H1 (cell line): ENCODE measurements around the gene HCK. TPM values are rescaled to one million over a fixed set of nuclear protein-coding genes. Genes with fewer than 3 reads are reported as not detected.

Experiments used
- CTCF ChIA-PET: fragments of 300-600 bp; sonication (Branson Sonifier 250); formaldehyde crosslinking; loops from one replicate; lab custom pipeline; 2021; ENCODE audit not compliant: partially characterized antibody; lab: Charles Lee
- POLR2A ChIA-PET: fragments of 300-600 bp; sonication (Branson Sonifier 250); formaldehyde crosslinking; loops from one replicate; lab custom pipeline; 2021; ENCODE audit warnings: inconsistent platforms; ENCODE audit not compliant: partially characterized antibody; lab: Charles Lee
- DNase-seq, 2 experiments: peaks; one replicate each; pipeline versions ENCODE4 v3.0.0 to v3.0.0-alpha.2; 2010 to 2022; ENCODE audit warnings: low spot score in 2 of 2, low read depth in 1 of 2, mixed read lengths in 1 of 2
- FAIRE-seq: peaks from 2 replicates; lab custom pipeline; 2011; peaks lifted over from hg19 to GRCh38; lab: Jason Lieb, UNC
- H2AFZ ChIP-seq: 2 replicates; pipeline ENCODE4 v1.8.1; 2012; ENCODE audit warnings: low read length, inconsistent platforms
- H2AK5ac ChIP-seq: 2 replicates; pipeline ENCODE4 v1.6.1; 2013; ENCODE audit warnings: low read depth, low read length
- H2BK120ac ChIP-seq: replicated peaks from 2 replicates; pipeline ENCODE3; 2013; ENCODE audit warnings: low read depth, low read length, inconsistent platforms
- H2BK12ac ChIP-seq: 2 replicates; pipeline ENCODE4 v1.6.1; 2013; ENCODE audit warnings: low read depth, low read length
- H2BK15ac ChIP-seq: 2 replicates; pipeline ENCODE4 v1.6.1; 2013; ENCODE audit warnings: low read length
- H2BK20ac ChIP-seq: 2 replicates; pipeline ENCODE4 v1.6.1; 2013; ENCODE audit warnings: low read length
- H2BK5ac ChIP-seq: 2 replicates; pipeline ENCODE4 v1.6.1; 2013; ENCODE audit warnings: low read depth, low read length
- H3K14ac ChIP-seq: 2 replicates; pipeline ENCODE4 v1.6.1; 2013; ENCODE audit warnings: inconsistent platforms; ENCODE audit not compliant: insufficient read length
- H3K18ac ChIP-seq: 2 replicates; pipeline ENCODE4 v1.6.1; 2013; ENCODE audit warnings: low read length; ENCODE audit errors: extremely low read depth
- H3K23ac ChIP-seq: 2 replicates; pipeline ENCODE4 v1.6.1; 2013; ENCODE audit warnings: inconsistent platforms; ENCODE audit not compliant: insufficient read length
- H3K23me2 ChIP-seq: 2 replicates; pipeline ENCODE4 v1.6.1; 2013; ENCODE audit warnings: low read depth, low read length
- H3K27ac ChIP-seq: 2 replicates; pipeline ENCODE4 v1.6.1; 2011; ENCODE audit warnings: low read depth, low read length, inconsistent platforms
- H3K27me3 ChIP-seq, 4 experiments: replicated peaks in 1 of 4; 1 replicate in 1 of 4; 2 replicates in 3 of 4; pipeline versions ENCODE4 v1.6.1 to v1.8.1; 2011 to 2013; ENCODE audit warnings: low read length in 3 of 4, mild to moderate bottlenecking in 3 of 4, inconsistent platforms in 2 of 4, mixed read lengths in 2 of 4, moderate library complexity in 1 of 4; ENCODE audit not compliant: control insufficient read depth in 3 of 4, insufficient read depth in 3 of 4; ENCODE audit errors: extremely low read depth in 1 of 4
- H3K36me3 ChIP-seq, 4 experiments: 2 replicates each; pipeline versions ENCODE4 v1.6.1 to v1.8.1; 2011 to 2013; ENCODE audit warnings: mild to moderate bottlenecking in 4 of 4, low read length in 3 of 4, moderate library complexity in 2 of 4, control low read depth in 1 of 4, inconsistent platforms in 1 of 4; ENCODE audit not compliant: insufficient read depth in 4 of 4, control insufficient read depth in 2 of 4
- H3K4ac ChIP-seq: replicated peaks from 2 replicates; pipeline ENCODE3; 2013; ENCODE audit warnings: low read length, low read depth, mixed read lengths, inconsistent platforms; ENCODE audit not compliant: insufficient read length
- H3K4me1 ChIP-seq, 4 experiments: replicated peaks in 1 of 4; 1 replicate in 1 of 4; 2 replicates in 3 of 4; pipeline versions ENCODE4 v1.6.1 to v1.8.1; 2011 to 2013; ENCODE audit warnings: low read length in 3 of 4, inconsistent platforms in 2 of 4, mixed read lengths in 1 of 4; ENCODE audit not compliant: insufficient read depth in 4 of 4, control insufficient read depth in 3 of 4
- H3K4me2 ChIP-seq, 2 experiments: 2 replicates each; pipeline versions ENCODE4 v1.6.1 to v1.8.1; 2011 to 2013; ENCODE audit warnings: low read depth in 2 of 2, low read length in 2 of 2, control low read depth in 1 of 2, inconsistent platforms in 1 of 2, mild to moderate bottlenecking in 1 of 2; ENCODE audit not compliant: insufficient read depth in 1 of 2
- H3K4me3 ChIP-seq, 4 experiments: fragments of 200-600, 300-600 bp in 1 of 4; sonication (generic), shearing (Covaris generic), sonication (Bioruptor Twin) in 1 of 4; 2 replicates each; pipeline versions ENCODE4 v1.5.1 to v1.8.1; 2011 to 2016; ENCODE audit warnings: low read length in 4 of 4, low read depth in 3 of 4, control low read depth in 2 of 4, inconsistent platforms in 2 of 4, mild to moderate bottlenecking in 2 of 4, mixed read lengths in 1 of 4, moderate library complexity in 1 of 4; ENCODE audit not compliant: insufficient read depth in 2 of 4; ENCODE audit errors: extremely low read depth in 1 of 4
- H3K56ac ChIP-seq: replicated peaks from 2 replicates; pipeline ENCODE3; 2013; ENCODE audit warnings: low read depth, mild to moderate bottlenecking, mixed read lengths, low read length, inconsistent platforms; ENCODE audit not compliant: insufficient read length
- H3K79me1 ChIP-seq: 2 replicates; pipeline ENCODE4 v1.6.1; 2013; ENCODE audit warnings: low read depth, low read length, control low read depth
- H3K79me2 ChIP-seq, 2 experiments: 2 replicates each; pipeline versions ENCODE4 v1.6.1 to v1.8.1; 2012 to 2013; ENCODE audit warnings: low read length in 2 of 2, mild to moderate bottlenecking in 2 of 2, inconsistent platforms in 1 of 2; ENCODE audit not compliant: insufficient read depth in 2 of 2, control insufficient read depth in 1 of 2
- H3K9ac ChIP-seq, 4 experiments: replicated peaks in 1 of 4; 1 replicate in 1 of 4; 2 replicates in 3 of 4; pipeline versions ENCODE4 v1.6.1 to v1.8.1; 2011 to 2013; ENCODE audit warnings: low read depth in 3 of 4, low read length in 3 of 4, control low read depth in 2 of 4, mild to moderate bottlenecking in 2 of 4, moderate library complexity in 2 of 4, inconsistent platforms in 1 of 4; ENCODE audit errors: extremely low read depth in 1 of 4
- H3K9me3 ChIP-seq, 2 experiments: 2 replicates each; pipeline versions ENCODE4 v1.6.1 to v1.8.1; 2012 to 2013; ENCODE audit warnings: mild to moderate bottlenecking in 2 of 2, moderate library complexity in 2 of 2, control low read depth in 1 of 2, inconsistent platforms in 1 of 2, low read depth in 1 of 2, low read length in 1 of 2, mixed read lengths in 1 of 2; ENCODE audit not compliant: insufficient read depth in 2 of 2
- H4K20me1 ChIP-seq, 2 experiments: replicated peaks in 1 of 2; 2 replicates each; pipeline versions ENCODE3 to v1.8.1; 2011 to 2013; ENCODE audit warnings: inconsistent platforms in 2 of 2, low read length in 2 of 2, mild to moderate bottlenecking in 1 of 2; ENCODE audit not compliant: insufficient read depth in 2 of 2, control insufficient read depth in 1 of 2
- H4K5ac ChIP-seq: 2 replicates; pipeline ENCODE4 v1.6.1; 2013; ENCODE audit warnings: low read length, low read depth, mixed read lengths, inconsistent platforms; ENCODE audit not compliant: insufficient read length
- H4K8ac ChIP-seq: 2 replicates; pipeline ENCODE4 v1.8.0; 2013; ENCODE audit warnings: mild to moderate bottlenecking, moderate library complexity, low read length, inconsistent platforms; ENCODE audit not compliant: insufficient read depth; ENCODE audit errors: extremely low read depth
- H4K91ac ChIP-seq: replicated peaks from 2 replicates; pipeline ENCODE3; 2013; ENCODE audit warnings: low read length, mixed read lengths, inconsistent platforms; ENCODE audit not compliant: insufficient read length
- SIRT6 ChIP-seq: IDR thresholded peaks from one replicate; pipeline ENCODE4 v1.7.1; 2012; ENCODE audit warnings: low read length, inconsistent platforms
- WGBS, 2 experiments: shearing (Covaris generic) in 1 of 2; methylation state at CpG; one replicate each; pipeline versions ENCODE4 v1.1.6 to v1.1.7; 2013 to 2015; ENCODE audit warnings: low lambda C conversion rate in 2 of 2, mixed read lengths in 2 of 2, inconsistent platforms in 1 of 2, low coverage in 1 of 2, missing lambda C conversion rate in 1 of 2; ENCODE audit not compliant: insufficient replicate concordance in 2 of 2, insufficient coverage in 1 of 2, insufficient read length in 1 of 2; ENCODE audit errors: extremely low coverage in 1 of 2, missing lambda C conversion rate in 1 of 2; 5-methylcytosine and 5-hydroxymethylcytosine counted together
- polyA plus RNA-seq, 7 experiments: library from polyadenylated mRNA; depleted of rRNA in 3 of 7; stranded (reverse) in 5 of 7; unstranded in 2 of 7; fragments of >200 nt in 5 of 7; fragments of 200-250 nt in 2 of 7; gene quantifications; 1 replicate in 5 of 7; 2 replicates in 1 of 7; 4 replicates in 1 of 7; pipeline versions ENCODE4 v1.2.1 to v1.2.3, GENCODE V29; 2011 to 2013; ENCODE audit warnings: missing spikeins in 2 of 7, mixed read lengths in 2 of 7
- total RNA-seq: library from RNA; stranded (reverse); fragmentation: NEBNext Ultra II Directional; extraction: Animal tissue kit (Norgen Biotek cat#: 25700); gene quantifications from 2 replicates; pipeline ENCODE4 v1.2.1, GENCODE V29; 2021

The HCK gene
- total and polyA plus RNA-seq, 2 of the 8 experiments (the other 6 are each of a cell fraction or from before 2014, with no cell fraction given) = 0.37 to 4.3 TPM

DNA sequence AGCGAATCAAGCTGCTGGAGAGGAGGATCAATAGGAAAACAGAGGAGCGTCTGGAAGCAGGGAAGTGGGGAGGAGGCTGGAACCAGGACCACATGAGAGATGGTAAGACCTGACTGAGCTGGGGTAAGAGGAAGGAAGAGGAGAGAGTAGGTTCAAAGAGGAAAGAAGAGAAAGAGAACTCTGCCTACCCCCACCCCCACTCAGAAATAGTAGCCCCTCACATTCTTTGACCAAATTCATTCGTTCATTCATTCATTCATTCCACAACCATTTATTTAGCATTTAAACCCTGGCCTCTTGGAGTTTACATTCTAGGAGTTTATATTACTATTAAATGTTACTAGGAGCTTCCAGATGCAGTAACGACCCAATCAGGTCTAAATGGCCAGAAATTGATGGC, 15.8 kb upstream of the HCK start:
- no peaks in the 10 kb centered on the region for H3K79me1 ChIP-seq
- no peak overlapping the region for H3K4ac ChIP-seq
- H2BK15ac ChIP-seq = no peak overlapping the region
- TF ChIP-seq SIRT6 = no peak
- H3K79me2 ChIP-seq = no peaks in the 10 kb centered on the region
- H3K4me3 ChIP-seq = no peak overlapping the region
- no peak overlapping the region for H2AK5ac ChIP-seq
- H4K91ac ChIP-seq = no peak overlapping the region
- no peak overlapping the region for H2BK5ac ChIP-seq
- no peak for DNase-seq
- H3K23me2 ChIP-seq = peaks cover 2% of the 10 kb centered on the region; the same call in 1 of the 2 replicates
- H3K27me3 ChIP-seq = peaks cover 0 to 3% (median 0%) of the 10 kb centered on the region in 4 experiments; a peak in 1 of 7 replicates
- WGBS, 2 experiments = 77 to 100% methylated on average over 1 to 4 of the region's 4 CpGs
- no peak overlapping the region for H2BK120ac ChIP-seq
- H3K23ac ChIP-seq = no peak overlapping the region
- H3K56ac ChIP-seq = no peak overlapping the region
- no peaks in the 10 kb centered on the region for H3K9me3 ChIP-seq
- H3K4me1 ChIP-seq = peaks cover 0 to 8% (median 1%) of the 10 kb centered on the region in 4 experiments; a peak in 5 of 7 replicates
- H4K5ac ChIP-seq = no peak overlapping the region
- H4K8ac ChIP-seq = no peak overlapping the region
- H3K27ac ChIP-seq = no peak overlapping the region
- no peak overlapping the region for H3K14ac ChIP-seq
- H3K4me2 ChIP-seq = no peak overlapping the region
- POLR2A ChIA-PET = interaction anchor here (0.7 to 0.8 kb wide), 2 partner anchors 15 to 45 kb away, joined by 3 read pairs; no protein-coding TSS in a partner anchor
- H2BK20ac ChIP-seq = no peak overlapping the region
- H3K36me3 ChIP-seq = no peaks in the 10 kb centered on the region
- no peak overlapping the region; the same call in 1 of the 2 replicates for H3K18ac ChIP-seq
- H2BK12ac ChIP-seq = no peak overlapping the region
- no peak overlapping the region for H2AFZ ChIP-seq
- no peaks in the 10 kb centered on the region for H4K20me1 ChIP-seq
- H3K9ac ChIP-seq = no peak overlapping the region
- CTCF ChIA-PET = interaction anchor here (1.1 to 10.4 kb wide), 11 partner anchors 10 to 213 kb away, joined by 3 to 176 read pairs (median 7); no protein-coding TSS in a partner anchor
- no peak for FAIRE-seq
